Lung (tissue), 12 donors: ENCODE results near the gene PMEPA1. TPM values are rescaled to one million over a fixed set of nuclear protein-coding genes. Genes with fewer than 3 reads are reported as not detected.

Source experiments
- ATAC-seq: fragments of 200-7000 bp; cut with Tn5 transposase; one replicate; pipeline ENCODE4 v1.9.1; 2020; ENCODE audit warnings: moderate number of reproducible peaks; ENCODE audit not compliant: insufficient read depth, low FRiP score
- DNase-seq, 3 donors: peaks; one replicate each; pipeline ENCODE4 v3.0.0-alpha.2; 2013 to 2017
- H3K27ac ChIP-seq, 2 donors: one replicate each; pipeline ENCODE4 v1.5.1; 2013; ENCODE audit warnings: mild to moderate bottlenecking in 2 of 2, moderate library complexity in 2 of 2, control low read depth in 1 of 2, inconsistent platforms in 1 of 2, low read depth in 1 of 2, low read length in 1 of 2
- H3K27me3 ChIP-seq, 3 donors: one replicate each; pipeline ENCODE4 v1.5.1; 2013; ENCODE audit warnings: low read length in 2 of 3; ENCODE audit not compliant: control insufficient read depth in 3 of 3, insufficient read depth in 3 of 3
- H3K36me3 ChIP-seq, 4 donors: one replicate each; pipeline ENCODE4 v1.5.1; 2013; ENCODE audit warnings: low read length in 4 of 4, mild to moderate bottlenecking in 1 of 4, moderate library complexity in 1 of 4; ENCODE audit not compliant: control insufficient read depth in 4 of 4, insufficient read depth in 4 of 4
- H3K4me1 ChIP-seq, 5 donors: one replicate each; pipeline ENCODE4 v1.5.1; 2013; ENCODE audit warnings: low read length in 5 of 5, mild to moderate bottlenecking in 2 of 5, moderate library complexity in 1 of 5; ENCODE audit not compliant: control insufficient read depth in 5 of 5, insufficient read depth in 5 of 5
- H3K4me3 ChIP-seq: one replicate; pipeline ENCODE4 v1.5.1; 2013; ENCODE audit warnings: mild to moderate bottlenecking, control low read depth, moderate library complexity
- H3K9ac ChIP-seq, 2 donors: one replicate each; pipeline ENCODE4 v1.5.1; 2013; ENCODE audit warnings: low read length in 2 of 2, control low read depth in 1 of 2; ENCODE audit not compliant: insufficient read depth in 1 of 2
- H3K9me3 ChIP-seq, 4 donors: one replicate each; pipeline ENCODE4 v1.5.1; 2013; ENCODE audit warnings: low read length in 3 of 4, mild to moderate bottlenecking in 1 of 4, moderate library complexity in 1 of 4; ENCODE audit not compliant: control insufficient read depth in 4 of 4, insufficient read depth in 3 of 4
- CTCF ChIP-seq: IDR thresholded peaks from 2 replicates; pipeline ENCODE4 v1.5.1; 2012; ENCODE audit warnings: mild to moderate bottlenecking; ENCODE audit errors: control extremely low read depth, extremely low read depth
- WGBS, 2 donors: extraction: QIAGEN DNeasy Blood & Tissue Kit; methylation state at CpG; one replicate each; pipeline ENCODE4 v1.1.7; 2013; 5-methylcytosine and 5-hydroxymethylcytosine counted together
- polyA plus RNA-seq, 2 donors: library from polyadenylated mRNA; stranded (reverse); fragments of 200-250 nt; gene quantifications; one replicate each; pipeline ENCODE4 v1.2.1, GENCODE V29; 2013
- total RNA-seq, 2 donors: library from RNA; depleted of rRNA in 1 of 2; stranded (reverse); fragments of >200 nt in 1 of 2; gene quantifications; one replicate each; pipeline ENCODE4 v1.2.1, GENCODE V29; 2014 to 2021
- donor health status: control.
- donor health status: control.
- donor health status: Bipolar disorder and iron deficiency.
- donor health status: healthy.
- donor health status: DM: yes; HTN: yes; CAD: no.

PMEPA1 gene
- total and polyA plus RNA-seq, 4 donors, result 10.0 to 44.0 (median 23.9) TPM

- no peak for ATAC-seq
- no peak for TF ChIP-seq CTCF
- H3K27me3 ChIP-seq, result peaks cover 0 to 4% (median 3%) of the 10 kb centered on the region in 3 donors
- H3K9me3 ChIP-seq, result no peaks in the 10 kb centered on the region
- no peak overlapping the region for H3K27ac ChIP-seq
- no peaks in the 10 kb centered on the region for H3K36me3 ChIP-seq
- no peak overlapping the region for H3K9ac ChIP-seq
- DNase-seq, result no peak
- 78 to 88% methylated on average over 7 of the region's 7 CpGs for WGBS, 2 donors
- H3K4me3 ChIP-seq, result no peak overlapping the region
- H3K4me1 ChIP-seq, result no peaks in the 10 kb centered on the region
These were observed 101.3 kb downstream of the PMEPA1 start for GRCh38 chr20:57608516-57608915.

GRCh38 chr20:57605878-57606277 is 103.9 kb downstream of the PMEPA1 start:
- no peak for DNase-seq
- no peak overlapping the region for H3K9ac ChIP-seq
- H3K4me1 ChIP-seq, result no peaks in the 10 kb centered on the region
- no peak for ATAC-seq
- H3K9me3 ChIP-seq, result peaks cover 0 to 1% (median 0%) of the 10 kb centered on the region in 4 donors
- no peak overlapping the region for H3K27ac ChIP-seq
- TF ChIP-seq CTCF, result no peak
- H3K27me3 ChIP-seq, result peaks cover 0 to 4% (median 3%) of the 10 kb centered on the region in 3 donors
- no peak overlapping the region for H3K4me3 ChIP-seq
- WGBS, 2 donors, result 79 to 85% methylated on average over 5 of the region's 5 CpGs
- no peaks in the 10 kb centered on the region for H3K36me3 ChIP-seq

GRCh38 chr20:57605045-57605444 is 104.8 kb downstream of the PMEPA1 start:
- Histone ChIP-seq H3K4me1 (peaks cover 0 to 2% (median 0%) of the 10 kb centered on the region in 5 donors), H3K9me3 (peaks cover 0 to 1% (median 0%) of the 10 kb centered on the region in 4 donors), H3K36me3 (no peaks in the 10 kb centered on the region), H3K27me3 (peaks cover 0 to 4% (median 3%) of the 10 kb centered on the region in 3 donors), H3K9ac (no peak overlapping the region), H3K4me3 (no peak overlapping the region), H3K27ac (no peak overlapping the region)
- 34 to 50% methylated on average over 5 of the region's 5 CpGs for WGBS, 2 donors
- ATAC-seq, result no peak
- DNase-seq, result no peak
- no peak for TF ChIP-seq CTCF

- DNase-seq (no peak), ATAC-seq (no peak)
- H3K9me3 ChIP-seq, result peaks cover 0 to 1% (median 0%) of the 10 kb centered on the region in 4 donors
- WGBS, 2 donors, result 94 to 96% methylated on average over 10 of the region's 10 CpGs
- no peak overlapping the region for H3K4me3 ChIP-seq
- H3K27me3 ChIP-seq, result no peaks in the 10 kb centered on the region
- TF ChIP-seq CTCF, result no peak
- H3K4me1 ChIP-seq, result peaks cover 0 to 2% (median 0%) of the 10 kb centered on the region in 5 donors
- H3K27ac ChIP-seq, result no peak overlapping the region
- H3K9ac ChIP-seq, result no peak overlapping the region
- no peaks in the 10 kb centered on the region for H3K36me3 ChIP-seq
These were observed 106.7 kb downstream of the PMEPA1 start for GRCh38 chr20:57603120-57603519.
